Fibroblast of peridontal ligament (primary cell): ENCODE results near the gene FRMD4A.

Experiments used
- DNase-seq: peaks from one replicate; pipeline ENCODE4 v3.0.0-alpha.2; 2010; ENCODE audit errors: extremely low read depth

Gene FRMD4A

GRCh38 chr10:14191407-14191806 lies 139.3 kb downstream of the FRMD4A start:
- DNase-seq, result no peak

- DNase-seq, result no peak
These were observed 140.0 kb downstream of the FRMD4A start for GRCh38 chr10:14190702-14191101.

GRCh38 chr10:14186245-14186644 lies 144.5 kb downstream of the FRMD4A start:
- no peak for DNase-seq

- DNase-seq, result peak; percentile 68
These were observed 145.2 kb downstream of the FRMD4A start for GRCh38 chr10:14185316-14186045.

GRCh38 chr10:14184841-14185315 lies 145.8 kb downstream of the FRMD4A start:
- DNase-seq, result peak; percentile 39

GRCh38 chr10:14182781-14183180 lies 147.9 kb downstream of the FRMD4A start:
- no peak for DNase-seq

GRCh38 chr10:14181567-14181936 lies 149.2 kb downstream of the FRMD4A start:
- DNase-seq, result no peak

- no peak for DNase-seq
These were observed 149.7 kb downstream of the FRMD4A start for GRCh38 chr10:14180911-14181566.

GRCh38 chr10:14179251-14179650 lies 151.5 kb downstream of the FRMD4A start:
- no peak for DNase-seq

GRCh38 chr10:14173706-14174594 lies 156.8 kb downstream of the FRMD4A start:
- peak; percentile 29 for DNase-seq

- DNase-seq, result peak; percentile 56
These were observed 157.4 kb downstream of the FRMD4A start for GRCh38 chr10:14173391-14173705.

GRCh38 chr10:14172336-14172950 lies 158.3 kb downstream of the FRMD4A start:
- DNase-seq, result no peak

GRCh38 chr10:14171336-14171735 lies 159.4 kb downstream of the FRMD4A start:
- DNase-seq, result no peak

- DNase-seq, result no peak
These were observed 167.2 kb downstream of the FRMD4A start for GRCh38 chr10:14163377-14164086.

GRCh38 chr10:14162629-14163344 lies 167.9 kb downstream of the FRMD4A start:
- no peak for DNase-seq

GRCh38 chr10:14162061-14162460 lies 168.7 kb downstream of the FRMD4A start:
- no peak for DNase-seq

GRCh38 chr10:14160299-14160698 lies 170.4 kb downstream of the FRMD4A start:
- DNase-seq, result no peak

GRCh38 chr10:14158575-14158974 lies 172.1 kb downstream of the FRMD4A start:
- no peak for DNase-seq

- no peak for DNase-seq
These were observed 174.6 kb downstream of the FRMD4A start for GRCh38 chr10:14156104-14156503.

GRCh38 chr10:14153570-14154055 lies 177.1 kb downstream of the FRMD4A start:
- no peak for DNase-seq

- no peak for DNase-seq
These were observed 179.2 kb downstream of the FRMD4A start for GRCh38 chr10:14151571-14151970.
